Measurements from ENCODE around the gene SENP3.

Gene SENP3

DNA sequence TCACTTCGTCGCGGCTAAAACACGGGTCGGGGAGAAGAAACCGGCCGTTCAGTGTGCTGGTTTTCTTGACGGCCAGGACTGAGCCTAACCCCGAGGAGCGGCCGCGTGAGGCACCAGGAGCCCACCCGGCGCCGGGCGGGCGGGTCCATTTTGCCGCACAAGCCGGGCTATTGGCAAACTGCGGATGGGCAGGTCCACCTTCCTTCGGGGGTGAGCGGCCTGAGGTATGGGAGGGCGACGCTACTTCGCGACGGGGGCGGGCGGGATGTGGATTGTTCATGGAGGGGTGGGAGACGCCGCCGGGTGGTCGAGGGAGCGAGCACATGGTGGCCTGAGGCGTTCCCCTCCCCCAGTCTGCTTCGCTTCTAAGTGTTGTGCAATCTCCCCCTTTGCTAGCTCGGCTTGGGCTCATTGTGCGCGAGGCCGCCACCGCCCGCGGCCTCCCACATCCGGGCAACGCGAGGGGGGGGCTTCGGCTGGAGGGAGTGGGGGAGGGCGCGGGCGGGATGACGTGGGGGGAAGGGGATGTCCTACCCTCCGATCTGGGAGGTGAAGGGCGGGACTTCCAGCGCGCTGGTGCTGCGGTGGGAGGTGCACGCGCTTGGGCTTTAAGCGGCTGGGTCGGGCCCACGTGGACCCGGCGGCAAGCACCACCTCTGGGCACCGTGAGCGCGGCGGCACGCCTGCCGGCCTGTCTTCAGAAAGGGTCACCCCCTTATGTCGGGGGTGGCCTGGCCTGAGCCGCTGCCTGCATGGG lies 11.8 kb downstream of the SENP3 start:
- TF ChIP-seq CREB1 (IDR thresholded peaks at IDR 0.05; ENCODE audit: low read depth) (no peak), MAX (IDR thresholded peaks at IDR 0.05) (peak; percentile 90), NFIC (IDR thresholded peaks at IDR 0.05) (no peak; the same call in 1 of the 2 replicates), ZBTB7A (IDR thresholded peaks at IDR 0.05; ENCODE audit: low read depth) (no peak), TEAD4 (IDR thresholded peaks at IDR 0.05) (no peak), CEBPB (IDR thresholded peaks at IDR 0.05) (peak; percentile 98), TCF12 (IDR thresholded peaks at IDR 0.05; ENCODE audit: low read depth) (peak; percentile 37; the same call in 1 of the 2 replicates), YY1 (IDR thresholded peaks at IDR 0.05; ENCODE audit: low read depth) (peak; percentile 52; the same call in 1 of the 2 replicates), RAD21 (IDR thresholded peaks at IDR 0.05; ENCODE audit: low read depth) (no peak), FOXM1 (IDR thresholded peaks at IDR 0.05; ENCODE audit: borderline replicate concordance, low read depth) (no peak), EP300 (IDR thresholded peaks at IDR 0.05; ENCODE audit: borderline replicate concordance) (peak; percentile 26; the same call in 1 of the 2 replicates), REST (IDR thresholded peaks at IDR 0.05; ENCODE audit: low read depth) (no peak), TAF1 (IDR thresholded peaks at IDR 0.05; ENCODE audit: low read depth) (peak; percentile 45; the same call in 1 of the 2 replicates), EGR1 (IDR thresholded peaks at IDR 0.05) (peak; percentile 47; the same call in 1 of the 2 replicates)
- TF ChIP-seq, protein P1, sequence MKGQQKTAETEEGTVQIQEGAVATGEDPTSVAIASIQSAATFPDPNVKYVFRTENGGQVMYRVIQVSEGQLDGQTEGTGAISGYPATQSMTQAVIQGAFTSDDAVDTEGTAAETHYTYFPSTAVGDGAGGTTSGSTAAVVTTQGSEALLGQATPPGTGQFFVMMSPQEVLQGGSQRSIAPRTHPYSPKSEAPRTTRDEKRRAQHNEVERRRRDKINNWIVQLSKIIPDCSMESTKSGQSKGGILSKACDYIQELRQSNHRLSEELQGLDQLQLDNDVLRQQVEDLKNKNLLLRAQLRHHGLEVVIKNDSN (IDR thresholded peaks at IDR 0.05) = peak; percentile 43; the same call in 1 of the 2 replicates

DNA sequence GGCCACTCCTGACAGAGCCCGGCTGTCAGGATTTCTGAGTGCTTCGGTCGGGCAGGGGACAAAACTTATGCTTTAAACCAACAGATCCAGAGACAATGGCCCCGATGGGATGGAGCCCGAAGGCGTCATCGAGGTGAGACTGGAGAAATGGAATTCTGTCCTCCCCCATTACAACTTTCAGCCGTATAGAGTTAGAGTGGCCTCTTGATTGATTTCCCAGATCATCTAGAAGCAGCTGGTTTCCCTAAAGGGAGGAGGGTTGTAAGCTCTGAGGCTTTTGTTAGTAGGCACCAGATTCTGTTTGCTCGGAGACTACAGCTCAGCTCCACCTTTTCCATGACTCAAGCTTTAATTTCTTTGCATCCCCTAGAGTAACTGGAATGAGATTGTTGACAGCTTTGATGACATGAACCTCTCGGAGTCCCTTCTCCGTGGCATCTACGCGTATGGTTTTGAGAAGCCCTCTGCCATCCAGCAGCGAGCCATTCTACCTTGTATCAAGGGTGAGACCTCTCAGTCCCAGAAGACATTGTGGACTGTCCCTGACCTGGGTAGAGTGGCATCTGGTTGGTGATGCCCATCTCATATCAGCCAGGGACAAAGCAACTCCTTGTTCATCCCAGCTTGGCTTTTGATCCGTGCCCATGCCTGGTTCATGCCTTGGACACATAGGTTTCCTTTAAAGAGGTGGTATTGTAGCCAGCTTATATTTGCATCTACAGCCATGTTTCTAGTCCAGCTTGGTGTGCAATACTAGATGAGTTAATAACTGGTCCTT lies 12.6 kb downstream of the SENP3 start:
- no peak for TF ChIP-seq TEAD4 (IDR thresholded peaks at IDR 0.05)
- no peak for TF ChIP-seq MAX (IDR thresholded peaks at IDR 0.05)
- TF ChIP-seq REST (IDR thresholded peaks at IDR 0.05; ENCODE audit: low read depth) = no peak
- TF ChIP-seq, protein P1 (IDR thresholded peaks at IDR 0.05) = no peak
- no peak for TF ChIP-seq YY1 (IDR thresholded peaks at IDR 0.05; ENCODE audit: low read depth)
- TF ChIP-seq EP300 (IDR thresholded peaks at IDR 0.05; ENCODE audit: borderline replicate concordance) = no peak; the same call in 1 of the 2 replicates

GRCh38 chr17:7575481-7575883 lies 13.8 kb downstream of the SENP3 start:
- TF ChIP-seq MAX (IDR thresholded peaks at IDR 0.05) = no peak
- TF ChIP-seq, protein P1 (IDR thresholded peaks at IDR 0.05) = no peak
- TF ChIP-seq EGR1 (IDR thresholded peaks at IDR 0.05) = no peak
- no peak for TF ChIP-seq EP300 (IDR thresholded peaks at IDR 0.05; ENCODE audit: borderline replicate concordance)
- no peak for TF ChIP-seq TEAD4 (IDR thresholded peaks at IDR 0.05)
- no peak for TF ChIP-seq FOXM1 (IDR thresholded peaks at IDR 0.05; ENCODE audit: borderline replicate concordance, low read depth)
- TF ChIP-seq RAD21 (IDR thresholded peaks at IDR 0.05; ENCODE audit: low read depth) = no peak
- TF ChIP-seq CEBPB (IDR thresholded peaks at IDR 0.05) = no peak
- TF ChIP-seq NFIC (IDR thresholded peaks at IDR 0.05) = no peak
- no peak for TF ChIP-seq CREB1 (IDR thresholded peaks at IDR 0.05; ENCODE audit: low read depth)

DNA sequence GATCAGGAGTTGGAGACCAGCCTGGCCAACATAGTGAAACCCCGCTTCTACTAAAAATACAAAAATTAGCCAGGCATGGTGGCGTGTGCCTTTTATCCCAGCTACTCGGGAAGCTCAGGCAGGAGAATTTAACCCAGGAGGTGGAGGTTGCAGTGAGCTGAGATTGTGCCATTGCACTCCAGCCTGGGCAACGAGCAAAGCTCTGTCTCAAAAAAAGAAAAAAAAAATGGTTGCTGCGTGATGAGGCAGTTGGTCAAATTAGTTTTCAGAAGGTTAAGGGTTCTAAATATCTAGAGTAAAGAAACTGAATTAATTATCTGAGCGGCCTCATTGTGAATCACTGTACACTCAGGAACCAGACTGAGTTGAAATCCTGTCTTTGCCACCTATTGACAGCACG lies 14.2 kb downstream of the SENP3 start:
- TF ChIP-seq EGR1 (IDR thresholded peaks at IDR 0.05) (no peak), CEBPB (IDR thresholded peaks at IDR 0.05) (no peak), TEAD4 (IDR thresholded peaks at IDR 0.05) (no peak), FOXM1 (IDR thresholded peaks at IDR 0.05; ENCODE audit: borderline replicate concordance, low read depth) (no peak), NFIC (IDR thresholded peaks at IDR 0.05) (no peak), TAF1 (IDR thresholded peaks at IDR 0.05; ENCODE audit: low read depth) (no peak), ZBTB7A (IDR thresholded peaks at IDR 0.05; ENCODE audit: low read depth) (no peak), MAX (IDR thresholded peaks at IDR 0.05) (no peak), EP300 (IDR thresholded peaks at IDR 0.05; ENCODE audit: borderline replicate concordance) (no peak), REST (IDR thresholded peaks at IDR 0.05; ENCODE audit: low read depth) (no peak), RAD21 (IDR thresholded peaks at IDR 0.05; ENCODE audit: low read depth) (no peak), YY1 (IDR thresholded peaks at IDR 0.05; ENCODE audit: low read depth) (no peak), CREB1 (IDR thresholded peaks at IDR 0.05; ENCODE audit: low read depth) (no peak), TCF12 (IDR thresholded peaks at IDR 0.05; ENCODE audit: low read depth) (no peak)
- TF ChIP-seq, protein P1 (IDR thresholded peaks at IDR 0.05) = no peak

Measured in Ishikawa (cell line).